K562 (cell line): Measurements from ENCODE around the gene ATF4.

ENCODE experiments used
- CBX2 ChIP-seq: fragments of 200-600 bp; sonication (generic); IDR thresholded peaks from one replicate; pipeline ENCODE4 v1.6.1; 2012; ENCODE audit warnings: mild to moderate bottlenecking, low read length, inconsistent platforms; ENCODE audit not compliant: insufficient read depth, poor library complexity, severe bottlenecking
- DIDO1 ChIP-seq: fragments of 450-650 bp; IDR thresholded peaks from 2 replicates; pipeline ENCODE4 v1.6.1; 2016; ENCODE audit warnings: low read depth, missing biosample characterization, missing genetic modification characterization
- EZH2 ChIP-seq: IDR thresholded peaks from 2 replicates; pipeline ENCODE4 v1.6.1; 2012; ENCODE audit warnings: low read depth, mild to moderate bottlenecking, inconsistent platforms, low read length, borderline replicate concordance
- HMG20A ChIP-seq: fragments of 450-650 bp; formaldehyde crosslinking; conservative IDR thresholded peaks from 2 replicates; pipeline ENCODE4 v1.4.0; 2020; ENCODE audit warnings: mild to moderate bottlenecking, mixed read lengths
- MAZ ChIP-seq, 2 experiments: fragments of 450-650 bp in 1 of 2; sonication (generic) in 1 of 2; formaldehyde crosslinking; IDR thresholded peaks in 1 of 2; conservative IDR thresholded peaks in 1 of 2; 2 replicates each; pipeline versions ENCODE4 v1.4.0 to v1.5.0; 2020; ENCODE audit warnings: mild to moderate bottlenecking in 1 of 2, missing genetic modification reagents in 1 of 2
- NR2F6 ChIP-seq: fragments of 450-650 bp; formaldehyde crosslinking; IDR thresholded peaks from 2 replicates; pipeline ENCODE4 v1.4.0; 2020; ENCODE audit warnings: mild to moderate bottlenecking
- POLR2A ChIP-seq: fragments of 450-650 bp; conservative IDR thresholded peaks from 2 replicates; pipeline ENCODE4 v1.6.1; 2016
- POLR2AphosphoS5 ChIP-seq: IDR thresholded peaks from 2 replicates; pipeline ENCODE4 v1.6.1; 2011; ENCODE audit warnings: mild to moderate bottlenecking, low read depth, low read length, moderate library complexity; ENCODE audit not compliant: control insufficient read depth, insufficient read depth
- PTBP1 ChIP-seq: fragments of 200-400 bp; formaldehyde crosslinking; IDR thresholded peaks from 2 replicates; pipeline ENCODE4 v1.6.1; 2017; ENCODE audit warnings: low read depth, low read length
- TCF7L2 ChIP-seq: fragments of 150-350 bp; IDR thresholded peaks from 2 replicates; pipeline ENCODE4 v1.6.1; 2016; ENCODE audit warnings: low read depth, mild to moderate bottlenecking, low read length, moderate library complexity
- TF ChIP-seq, protein P1 (sequence below), 2 experiments: fragments of 450-650 bp; formaldehyde crosslinking in 1 of 2; IDR thresholded peaks; 2 replicates each; pipeline versions ENCODE4 v1.4.0 to v1.6.1; 2014 to 2020; ENCODE audit warnings: mild to moderate bottlenecking in 2 of 2, borderline replicate concordance in 1 of 2, low read depth in 1 of 2
- TF ChIP-seq, protein P2 (sequence below): sonication (generic); formaldehyde crosslinking; IDR thresholded peaks from 2 replicates; pipeline ENCODE4 v1.9.0; 2022; ENCODE audit warnings: mild to moderate bottlenecking, missing genetic modification reagents
- TF ChIP-seq, protein P3 (sequence below), 3 experiments: IDR thresholded peaks in 2 of 3; conservative IDR thresholded peaks in 1 of 3; 2 replicates each; pipeline ENCODE4 v1.5.1; 2011 to 2012; ENCODE audit warnings: low read length in 3 of 3, mild to moderate bottlenecking in 3 of 3, control low read depth in 2 of 3, improper control_type of control experiment in 1 of 3, inconsistent platforms in 1 of 3, low read depth in 1 of 3, mixed read lengths in 1 of 3, moderate library complexity in 1 of 3; ENCODE audit not compliant: insufficient read depth in 2 of 3

DNA sequence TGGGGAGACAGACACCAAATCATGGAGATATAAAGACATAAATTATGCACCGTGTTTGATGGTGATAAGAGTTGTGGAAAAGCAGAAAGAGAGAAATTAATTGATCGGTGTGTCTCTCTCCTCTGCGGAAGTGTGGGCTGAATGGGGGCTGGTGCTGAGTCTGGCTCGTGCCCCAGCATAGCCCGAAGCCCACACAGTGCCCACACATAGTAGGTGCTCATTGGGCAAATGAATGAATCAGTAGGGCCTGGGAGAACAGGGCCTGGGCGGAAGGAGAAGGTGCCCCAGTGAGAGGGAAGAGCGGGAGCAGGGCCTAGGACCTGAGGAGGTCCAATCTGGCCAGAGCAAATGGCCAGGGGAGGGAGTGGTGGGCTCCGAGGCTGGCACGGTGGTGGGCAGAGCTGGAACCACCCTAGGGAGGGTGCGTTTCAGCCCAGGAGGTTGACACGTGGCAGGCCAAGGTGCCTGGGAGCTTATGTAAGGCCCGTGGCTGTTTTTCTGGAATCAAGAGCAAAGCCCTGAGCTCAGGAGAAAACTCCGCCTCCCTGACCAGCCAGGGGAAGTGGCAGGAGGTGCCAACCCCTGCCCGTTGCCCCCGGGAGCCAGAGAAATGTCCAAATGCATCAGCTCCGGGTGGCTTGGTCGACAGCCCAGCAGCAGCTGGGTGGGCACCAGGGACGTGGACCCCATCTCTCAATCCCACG lies 48.1 kb downstream of the ATF4 start:
- TF ChIP-seq, protein P1, sequence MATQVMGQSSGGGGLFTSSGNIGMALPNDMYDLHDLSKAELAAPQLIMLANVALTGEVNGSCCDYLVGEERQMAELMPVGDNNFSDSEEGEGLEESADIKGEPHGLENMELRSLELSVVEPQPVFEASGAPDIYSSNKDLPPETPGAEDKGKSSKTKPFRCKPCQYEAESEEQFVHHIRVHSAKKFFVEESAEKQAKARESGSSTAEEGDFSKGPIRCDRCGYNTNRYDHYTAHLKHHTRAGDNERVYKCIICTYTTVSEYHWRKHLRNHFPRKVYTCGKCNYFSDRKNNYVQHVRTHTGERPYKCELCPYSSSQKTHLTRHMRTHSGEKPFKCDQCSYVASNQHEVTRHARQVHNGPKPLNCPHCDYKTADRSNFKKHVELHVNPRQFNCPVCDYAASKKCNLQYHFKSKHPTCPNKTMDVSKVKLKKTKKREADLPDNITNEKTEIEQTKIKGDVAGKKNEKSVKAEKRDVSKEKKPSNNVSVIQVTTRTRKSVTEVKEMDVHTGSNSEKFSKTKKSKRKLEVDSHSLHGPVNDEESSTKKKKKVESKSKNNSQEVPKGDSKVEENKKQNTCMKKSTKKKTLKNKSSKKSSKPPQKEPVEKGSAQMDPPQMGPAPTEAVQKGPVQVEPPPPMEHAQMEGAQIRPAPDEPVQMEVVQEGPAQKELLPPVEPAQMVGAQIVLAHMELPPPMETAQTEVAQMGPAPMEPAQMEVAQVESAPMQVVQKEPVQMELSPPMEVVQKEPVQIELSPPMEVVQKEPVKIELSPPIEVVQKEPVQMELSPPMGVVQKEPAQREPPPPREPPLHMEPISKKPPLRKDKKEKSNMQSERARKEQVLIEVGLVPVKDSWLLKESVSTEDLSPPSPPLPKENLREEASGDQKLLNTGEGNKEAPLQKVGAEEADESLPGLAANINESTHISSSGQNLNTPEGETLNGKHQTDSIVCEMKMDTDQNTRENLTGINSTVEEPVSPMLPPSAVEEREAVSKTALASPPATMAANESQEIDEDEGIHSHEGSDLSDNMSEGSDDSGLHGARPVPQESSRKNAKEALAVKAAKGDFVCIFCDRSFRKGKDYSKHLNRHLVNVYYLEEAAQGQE (IDR thresholded peaks at IDR 0.05; ENCODE audit: borderline replicate concordance) = no peak
- TF ChIP-seq, protein P1 (CRISPR knock-in tag; IDR thresholded peaks at IDR 0.05; ENCODE audit: low read depth) = no peak
- TF ChIP-seq POLR2AphosphoS5 (no peak), DIDO1 (tag) (no peak), POLR2A (no peak), TCF7L2 (no peak), CBX2 (no peak), MAZ (CRISPR knock-in tag; conservative IDR thresholded peaks at IDR 0.05 in 1 of 2, IDR thresholded peaks at IDR 0.05 in 1 of 2) (no peak), NR2F6 (no peak), HMG20A (no peak), EZH2 (no peak), PTBP1 (no peak)
- TF ChIP-seq, protein P2, sequence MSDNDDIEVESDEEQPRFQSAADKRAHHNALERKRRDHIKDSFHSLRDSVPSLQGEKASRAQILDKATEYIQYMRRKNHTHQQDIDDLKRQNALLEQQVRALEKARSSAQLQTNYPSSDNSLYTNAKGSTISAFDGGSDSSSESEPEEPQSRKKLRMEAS = no peak
- TF ChIP-seq, protein P3, sequence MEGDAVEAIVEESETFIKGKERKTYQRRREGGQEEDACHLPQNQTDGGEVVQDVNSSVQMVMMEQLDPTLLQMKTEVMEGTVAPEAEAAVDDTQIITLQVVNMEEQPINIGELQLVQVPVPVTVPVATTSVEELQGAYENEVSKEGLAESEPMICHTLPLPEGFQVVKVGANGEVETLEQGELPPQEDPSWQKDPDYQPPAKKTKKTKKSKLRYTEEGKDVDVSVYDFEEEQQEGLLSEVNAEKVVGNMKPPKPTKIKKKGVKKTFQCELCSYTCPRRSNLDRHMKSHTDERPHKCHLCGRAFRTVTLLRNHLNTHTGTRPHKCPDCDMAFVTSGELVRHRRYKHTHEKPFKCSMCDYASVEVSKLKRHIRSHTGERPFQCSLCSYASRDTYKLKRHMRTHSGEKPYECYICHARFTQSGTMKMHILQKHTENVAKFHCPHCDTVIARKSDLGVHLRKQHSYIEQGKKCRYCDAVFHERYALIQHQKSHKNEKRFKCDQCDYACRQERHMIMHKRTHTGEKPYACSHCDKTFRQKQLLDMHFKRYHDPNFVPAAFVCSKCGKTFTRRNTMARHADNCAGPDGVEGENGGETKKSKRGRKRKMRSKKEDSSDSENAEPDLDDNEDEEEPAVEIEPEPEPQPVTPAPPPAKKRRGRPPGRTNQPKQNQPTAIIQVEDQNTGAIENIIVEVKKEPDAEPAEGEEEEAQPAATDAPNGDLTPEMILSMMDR (IDR thresholded peaks at IDR 0.05 in 2 of 3, conservative IDR thresholded peaks at IDR 0.05 in 1 of 3; ENCODE audit: insufficient read depth in 2 of 3, low read depth in 1 of 3, low read length in 3 of 3) = no peak
